Keratinocyte (primary cell): ENCODE results near the gene SLC4A5. TPM values are rescaled to one million over a fixed set of nuclear protein-coding genes. Genes with fewer than 3 reads are reported as not detected.

ENCODE experiments used
- DNase-seq: peaks from one replicate; pipeline ENCODE4 v3.0.0-alpha.2; 2011; ENCODE audit warnings: low read depth, missing footprints, low spot score
- FAIRE-seq: peaks from 2 replicates; lab custom pipeline; 2011; peaks lifted over from hg19 to GRCh38; lab: Jason Lieb, UNC
- H2AFZ ChIP-seq: 2 replicates; pipeline ENCODE4 v1.6.0; 2012; ENCODE audit warnings: low read length, control low read depth, inconsistent platforms; ENCODE audit not compliant: control insufficient read depth
- H3K27ac ChIP-seq: 2 replicates; pipeline ENCODE4 v1.5.1; 2011; ENCODE audit warnings: low read length; ENCODE audit not compliant: control insufficient read depth, insufficient read depth
- H3K27me3 ChIP-seq: 3 replicates; pipeline ENCODE4 v1.6.0; 2011; ENCODE audit warnings: low read length; ENCODE audit not compliant: control insufficient read depth, insufficient read depth; ENCODE audit errors: extremely low read depth
- H3K36me3 ChIP-seq, 2 experiments: 2 replicates in 1 of 2; 3 replicates in 1 of 2; pipeline ENCODE4 v1.5.1; 2011; ENCODE audit warnings: low read length in 2 of 2, mild to moderate bottlenecking in 1 of 2; ENCODE audit not compliant: control insufficient read depth in 2 of 2, insufficient read depth in 2 of 2; ENCODE audit errors: extremely low read depth in 1 of 2
- H3K4me1 ChIP-seq: 3 replicates; pipeline ENCODE4 v1.5.1; 2011; ENCODE audit warnings: low read length; ENCODE audit not compliant: control insufficient read depth, insufficient read depth; ENCODE audit errors: extremely low read depth
- H3K4me2 ChIP-seq: 3 replicates; pipeline ENCODE4 v1.6.0; 2011; ENCODE audit warnings: low read depth, low read length; ENCODE audit not compliant: control insufficient read depth, insufficient read depth; ENCODE audit errors: extremely low read depth
- H3K4me3 ChIP-seq, 3 experiments: fragments of 200-600 bp in 1 of 3; sonication (generic) in 1 of 3; 2 replicates in 2 of 3; 3 replicates in 1 of 3; pipeline ENCODE4 v1.5.1; 2011 to 2016; ENCODE audit warnings: low read length in 3 of 3, mild to moderate bottlenecking in 3 of 3, control low read depth in 2 of 3, inconsistent platforms in 1 of 3, low read depth in 1 of 3, mixed read lengths in 1 of 3, mixed run types in 1 of 3, moderate library complexity in 1 of 3; ENCODE audit not compliant: control insufficient read depth in 2 of 3, insufficient read depth in 2 of 3; ENCODE audit errors: extremely low read depth in 1 of 3
- H3K79me2 ChIP-seq: 2 replicates; pipeline ENCODE4 v1.6.0; 2012; ENCODE audit warnings: low read length; ENCODE audit not compliant: control insufficient read depth, insufficient read depth
- H3K9ac ChIP-seq: 3 replicates; pipeline ENCODE4 v1.6.0; 2011; ENCODE audit warnings: low read length; ENCODE audit not compliant: control insufficient read depth, insufficient read depth; ENCODE audit errors: extremely low read depth
- H3K9me1 ChIP-seq: 3 replicates; pipeline ENCODE4 v1.6.0; 2011; ENCODE audit warnings: low read length; ENCODE audit not compliant: control insufficient read depth, insufficient read depth; ENCODE audit errors: extremely low read depth
- H3K9me3 ChIP-seq: 2 replicates; pipeline ENCODE4 v1.5.1; 2012; ENCODE audit warnings: low read depth, low read length; ENCODE audit not compliant: control insufficient read depth
- H4K20me1 ChIP-seq: 3 replicates; pipeline ENCODE4 v1.6.0; 2011; ENCODE audit warnings: low read length; ENCODE audit not compliant: control insufficient read depth, insufficient read depth; ENCODE audit errors: extremely low read depth
- CTCF ChIP-seq, 3 experiments: IDR thresholded peaks in 1 of 3; conservative IDR thresholded peaks in 1 of 3; optimal IDR thresholded peaks in 1 of 3; 2 replicates in 2 of 3; 3 replicates in 1 of 3; pipeline versions ENCODE3 to v1.5.1; 2011; ENCODE audit warnings: low read length in 3 of 3, mild to moderate bottlenecking in 3 of 3, moderate library complexity in 2 of 3, control low read depth in 1 of 3, inconsistent platforms in 1 of 3; ENCODE audit not compliant: insufficient read depth in 2 of 3; ENCODE audit errors: extremely low read depth in 1 of 3
- EZH2 ChIP-seq: IDR thresholded peaks from one replicate; pipeline ENCODE4 v1.6.1; 2012; ENCODE audit warnings: inconsistent platforms, mild to moderate bottlenecking, low read length, moderate library complexity
- dilution Hi-C: fragments of 300-500 bp; cut with MboI; formaldehyde crosslinking; loops from one replicate; pipeline ENCODE4 v1.7.0; 2020; ENCODE audit warnings: low sequenced_read_pairs; ENCODE audit not compliant: extremely low pct_ligation_motif_present
- polyA plus RNA-seq, 5 experiments: library from polyadenylated mRNA; depleted of rRNA in 3 of 5; stranded (reverse) in 3 of 5; stranded (forward) in 1 of 5; unstranded in 1 of 5; fragments of >200 nt; gene quantifications; 1 replicate in 1 of 5; 2 replicates in 3 of 5; 3 replicates in 1 of 5; pipeline versions ENCODE4 v1.2.1 to v1.2.3, GENCODE V29; 2011 to 2012; ENCODE audit warnings: missing spikeins in 2 of 5, low read depth in 1 of 5, low replicate concordance in 1 of 5

Gene SLC4A5
- polyA plus RNA-seq, 1 donor (not counting 4 experiments of a cell fraction or from before 2014, with no cell fraction given), result 0.22 TPM

DNA sequence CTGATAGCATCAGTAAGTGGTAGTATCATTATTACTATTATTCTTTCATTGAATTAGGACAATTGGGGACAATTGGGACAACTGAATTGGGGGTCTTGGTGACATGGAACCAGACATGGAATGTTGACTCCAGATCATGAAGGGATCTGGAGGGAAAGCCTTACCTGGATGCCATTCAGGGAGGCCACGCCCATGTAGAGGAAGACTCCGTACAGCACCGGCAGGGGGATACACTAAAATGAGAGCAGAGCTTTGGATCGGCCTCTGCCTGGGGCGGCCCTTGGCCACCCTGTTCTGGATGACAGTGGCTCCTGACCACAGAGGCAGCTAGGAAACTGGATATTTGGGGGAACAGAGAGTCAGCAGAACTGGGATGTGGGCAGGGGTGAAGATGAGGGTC is 115.6 kb downstream of the SLC4A5 start:
- Histone ChIP-seq H3K4me1 (peaks cover 18% of the 10 kb centered on the region), H3K27me3 (peaks cover 7% of the 10 kb centered on the region), H3K36me3 (no peaks in the 10 kb centered on the region), H3K4me3 (no peak overlapping the region), H3K9ac (no peak overlapping the region), H3K9me3 (no peaks in the 10 kb centered on the region), H3K79me2 (no peaks in the 10 kb centered on the region), H2AFZ (no peak overlapping the region), H3K27ac (no peak overlapping the region), H3K4me2 (no peak overlapping the region), H3K9me1 (no peaks in the 10 kb centered on the region), H4K20me1 (peaks cover 3% of the 10 kb centered on the region)
- DNase-seq (no peak), FAIRE-seq (no peak)
- no peak for TF ChIP-seq CTCF (optimal IDR thresholded peaks at IDR 0.05 in 1 of 3, IDR thresholded peaks at IDR 0.05 in 1 of 3, conservative IDR thresholded peaks at IDR 0.05 in 1 of 3; ENCODE audit: extremely low read depth in 1 of 3, insufficient read depth in 2 of 3, low read length in 3 of 3)
- no peak for TF ChIP-seq EZH2
- dilution Hi-C loops, result no loop called here

DNA sequence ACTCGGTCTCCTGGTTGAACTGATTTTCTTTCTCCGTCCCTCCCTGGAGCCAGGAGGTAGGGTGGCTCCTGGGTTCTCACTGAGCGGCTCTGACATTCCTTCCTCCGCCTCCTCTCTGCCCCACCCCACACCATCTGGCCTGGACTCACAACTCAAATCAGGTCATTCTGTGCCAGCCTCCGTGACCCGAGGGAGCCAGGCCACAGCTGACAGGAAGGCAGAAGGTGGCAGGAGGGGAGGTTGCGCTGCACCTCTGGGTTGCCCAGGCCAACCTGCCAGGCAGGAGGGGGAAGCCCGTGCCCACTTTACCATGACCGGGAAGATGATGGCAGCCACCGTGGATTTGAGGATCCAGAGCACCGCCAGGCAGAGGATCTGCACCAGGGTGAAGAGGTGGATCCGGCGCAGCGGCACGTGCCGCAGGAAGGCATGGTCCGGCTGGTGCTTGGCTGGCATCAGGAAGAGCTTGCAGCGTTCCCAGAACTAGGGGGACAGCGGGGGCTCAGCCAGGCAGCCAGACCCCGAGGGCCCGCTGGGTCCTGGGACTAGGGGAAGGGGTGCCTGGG is 116.5 kb downstream of the SLC4A5 start:
- DNase-seq (no peak), FAIRE-seq (no peak)
- Histone ChIP-seq H3K27me3 (peaks cover 7% of the 10 kb centered on the region), H3K4me3 (peak overlapping the region in 1 of 3 experiments; percentile 4), H3K9ac (no peak overlapping the region), H4K20me1 (peaks cover 3% of the 10 kb centered on the region), H3K27ac (no peak overlapping the region), H3K4me1 (peaks cover 18% of the 10 kb centered on the region), H3K9me3 (no peaks in the 10 kb centered on the region), H3K4me2 (peak overlapping the region; percentile 44), H3K79me2 (no peaks in the 10 kb centered on the region), H3K9me1 (no peaks in the 10 kb centered on the region), H2AFZ (peak overlapping the region; percentile 76), H3K36me3 (no peaks in the 10 kb centered on the region)
- TF ChIP-seq CTCF (optimal IDR thresholded peaks at IDR 0.05 in 1 of 3, IDR thresholded peaks at IDR 0.05 in 1 of 3, conservative IDR thresholded peaks at IDR 0.05 in 1 of 3; ENCODE audit: extremely low read depth in 1 of 3, insufficient read depth in 2 of 3, low read length in 3 of 3), result no peak
- no peak for TF ChIP-seq EZH2
- dilution Hi-C loops, result no loop called here
